Hepatocyte (in vitro differentiated cells): ENCODE results near the gene C4orf50. TPM values are rescaled to one million over a fixed set of nuclear protein-coding genes. Genes with fewer than 3 reads are reported as not detected.

Experiments
- DNase-seq: peaks from one replicate; pipeline ENCODE4 v3.0.0-alpha.2; 2016; ENCODE audit warnings: low spot score
- H2AFZ ChIP-seq: fragments of 200-600 bp; sonication (generic); 2 replicates; pipeline ENCODE4 v1.6.0; 2016; ENCODE audit warnings: antibody characterized with exemption, mild to moderate bottlenecking
- H3K27ac ChIP-seq: fragments of 200-600 bp; sonication (generic); 2 replicates; pipeline ENCODE4 v1.5.1; 2016; ENCODE audit warnings: mild to moderate bottlenecking
- H3K27me3 ChIP-seq: fragments of 200-600 bp; sonication (generic); 2 replicates; pipeline ENCODE4 v1.6.1; 2016
- H3K36me3 ChIP-seq: fragments of 200-600 bp; sonication (generic); replicated peaks from 2 replicates; pipeline ENCODE4 v1.5.1; 2016; ENCODE audit warnings: low read depth; ENCODE audit not compliant: insufficient read depth
- H3K4me1 ChIP-seq: fragments of 200-600 bp; sonication (generic); 2 replicates; pipeline ENCODE4 v1.5.1; 2016; ENCODE audit warnings: mild to moderate bottlenecking, moderate library complexity; ENCODE audit not compliant: insufficient read depth
- H3K4me2 ChIP-seq: fragments of 200-600 bp; sonication (generic); 2 replicates; pipeline ENCODE4 v1.6.0; 2016
- H3K4me3 ChIP-seq: fragments of 200-600 bp; sonication (generic); 2 replicates; pipeline ENCODE4 v1.5.1; 2016; ENCODE audit warnings: mild to moderate bottlenecking
- H3K79me2 ChIP-seq: fragments of 200-600 bp; sonication (generic); 2 replicates; pipeline ENCODE4 v1.6.0; 2017; ENCODE audit warnings: mild to moderate bottlenecking
- H3K9me2 ChIP-seq: fragments of 200-600 bp; sonication (generic); replicated peaks from 2 replicates; pipeline ENCODE4 v1.6.0; 2017; ENCODE audit warnings: mild to moderate bottlenecking; ENCODE audit not compliant: insufficient read depth
- H3K9me3 ChIP-seq: fragments of 200-600 bp; sonication (generic); 2 replicates; pipeline ENCODE4 v1.5.1; 2016; ENCODE audit warnings: low read depth, mild to moderate bottlenecking
- H4K20me1 ChIP-seq: fragments of 200-600 bp; sonication (generic); 2 replicates; pipeline ENCODE4 v1.6.0; 2016; ENCODE audit warnings: mild to moderate bottlenecking; ENCODE audit not compliant: insufficient read depth, poor library complexity, severe bottlenecking
- EZH2 ChIP-seq: fragments of 200-600 bp; sonication (generic); IDR thresholded peaks from 2 replicates; pipeline ENCODE4 v1.6.1; 2016; ENCODE audit warnings: antibody characterized with exemption, mild to moderate bottlenecking, borderline replicate concordance
- EZH2phosphoT487 ChIP-seq: fragments of 200-600 bp; sonication (generic); IDR thresholded peaks from one replicate; pipeline ENCODE4 v1.6.1; 2018; ENCODE audit warnings: antibody characterized with exemption, mild to moderate bottlenecking, low read depth, moderate library complexity; ENCODE audit not compliant: unreplicated experiment, severe bottlenecking
- WGBS: methylation state at CpG from one replicate; pipeline ENCODE4 v1.1.6; 2016; ENCODE audit warnings: low lambda C conversion rate; ENCODE audit errors: missing lambda C conversion rate; 5-methylcytosine and 5-hydroxymethylcytosine counted together
- polyA plus RNA-seq: library from polyadenylated mRNA; unstranded; fragments of >200 nt; fragmentation: Nextera tagmentation; extraction: Ambion mirVana; gene quantifications from 2 replicates; pipeline ENCODE4 v1.2.1, GENCODE V29; 2016
- total RNA-seq: library from RNA; depleted of rRNA; stranded (reverse); fragments of >200 nt; gene quantifications from 2 replicates; pipeline ENCODE4 v1.2.3, GENCODE V29; 2014
- TF ChIP-seq, protein P1 (sequence below): fragments of 200-600 bp; sonication (generic); IDR thresholded peaks from 2 replicates; pipeline ENCODE4 v1.5.1; 2016; ENCODE audit warnings: antibody characterized with exemption, mild to moderate bottlenecking; ENCODE audit not compliant: poor library complexity

C4orf50 gene
- total and polyA plus RNA-seq, 2 experiments from 2014 or later: not detected

- Histone ChIP-seq H3K36me3 (no peaks in the 10 kb centered on the region), H3K9me3 (no peaks in the 10 kb centered on the region), H3K4me3 (no peak overlapping the region), H3K9me2 (no peaks in the 10 kb centered on the region), H4K20me1 (no peaks in the 10 kb centered on the region), H3K4me2 (no peak overlapping the region), H3K4me1 (no peaks in the 10 kb centered on the region), H2AFZ (no peak overlapping the region), H3K27ac (no peak overlapping the region), H3K27me3 (peaks cover 13% of the 10 kb centered on the region), H3K79me2 (no peaks in the 10 kb centered on the region)
- no peak for TF ChIP-seq EZH2phosphoT487
- TF ChIP-seq, protein P1, sequence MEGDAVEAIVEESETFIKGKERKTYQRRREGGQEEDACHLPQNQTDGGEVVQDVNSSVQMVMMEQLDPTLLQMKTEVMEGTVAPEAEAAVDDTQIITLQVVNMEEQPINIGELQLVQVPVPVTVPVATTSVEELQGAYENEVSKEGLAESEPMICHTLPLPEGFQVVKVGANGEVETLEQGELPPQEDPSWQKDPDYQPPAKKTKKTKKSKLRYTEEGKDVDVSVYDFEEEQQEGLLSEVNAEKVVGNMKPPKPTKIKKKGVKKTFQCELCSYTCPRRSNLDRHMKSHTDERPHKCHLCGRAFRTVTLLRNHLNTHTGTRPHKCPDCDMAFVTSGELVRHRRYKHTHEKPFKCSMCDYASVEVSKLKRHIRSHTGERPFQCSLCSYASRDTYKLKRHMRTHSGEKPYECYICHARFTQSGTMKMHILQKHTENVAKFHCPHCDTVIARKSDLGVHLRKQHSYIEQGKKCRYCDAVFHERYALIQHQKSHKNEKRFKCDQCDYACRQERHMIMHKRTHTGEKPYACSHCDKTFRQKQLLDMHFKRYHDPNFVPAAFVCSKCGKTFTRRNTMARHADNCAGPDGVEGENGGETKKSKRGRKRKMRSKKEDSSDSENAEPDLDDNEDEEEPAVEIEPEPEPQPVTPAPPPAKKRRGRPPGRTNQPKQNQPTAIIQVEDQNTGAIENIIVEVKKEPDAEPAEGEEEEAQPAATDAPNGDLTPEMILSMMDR: no peak
- no peak for TF ChIP-seq EZH2
- 59% methylated on average over 6 of the region's 6 CpGs for WGBS
- no peak for DNase-seq
These were observed 96.2 kb downstream of the C4orf50 start for GRCh38 chr4:5921981-5922380.

DNA sequence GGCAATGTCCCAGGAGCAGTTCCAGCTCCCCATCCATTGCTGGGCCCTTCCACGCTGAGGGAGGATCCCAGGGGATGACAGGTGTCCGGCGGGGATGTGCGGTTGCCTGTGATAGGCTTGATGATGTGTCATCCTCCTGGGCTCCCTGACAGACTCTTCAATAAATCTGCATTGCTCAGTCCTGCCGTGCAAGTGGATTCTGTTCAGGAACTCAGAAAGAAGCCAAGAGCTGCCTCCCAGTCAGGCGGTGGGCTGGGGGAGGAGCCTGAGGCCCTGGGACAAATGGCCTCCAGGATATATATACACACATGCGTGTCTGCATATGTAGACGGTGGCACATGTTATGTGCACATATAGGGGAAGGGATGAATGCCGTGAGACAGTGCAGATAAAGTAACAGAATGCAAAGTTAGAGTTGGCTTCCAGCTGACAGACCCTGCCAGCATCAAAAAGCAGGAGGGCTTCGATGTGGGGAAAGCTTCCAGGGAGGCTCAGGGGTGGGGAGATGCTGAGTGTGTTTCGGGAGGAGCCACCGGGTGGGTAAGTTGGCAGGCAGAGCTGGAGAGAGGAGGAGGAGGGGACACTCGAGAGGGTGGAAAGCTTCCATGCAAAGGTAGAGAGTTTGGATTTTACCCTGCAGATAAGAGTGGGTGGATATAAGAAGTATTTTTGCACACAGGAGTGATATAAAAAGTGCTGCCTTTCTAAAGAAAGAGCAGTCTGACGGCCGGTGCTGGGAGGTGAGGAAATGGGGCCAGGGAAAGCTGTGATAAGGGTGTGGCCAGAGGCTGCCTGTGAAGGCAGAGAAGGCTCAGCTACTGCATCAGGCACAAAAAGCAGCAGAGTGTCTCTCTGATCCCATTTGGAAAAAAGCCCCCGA lies 96.9 kb downstream of the C4orf50 start:
- Histone ChIP-seq H3K27me3 (peaks cover 13% of the 10 kb centered on the region), H3K9me2 (no peaks in the 10 kb centered on the region), H3K79me2 (no peaks in the 10 kb centered on the region), H3K27ac (no peak overlapping the region), H3K9me3 (no peaks in the 10 kb centered on the region), H2AFZ (no peak overlapping the region), H3K4me1 (no peaks in the 10 kb centered on the region), H3K4me2 (no peak overlapping the region), H3K4me3 (no peak overlapping the region), H4K20me1 (no peaks in the 10 kb centered on the region), H3K36me3 (no peaks in the 10 kb centered on the region)
- WGBS: 65% methylated on average over 16 of the region's 16 CpGs
- no peak for DNase-seq
- TF ChIP-seq EZH2 (no peak), EZH2phosphoT487 (no peak)

DNA sequence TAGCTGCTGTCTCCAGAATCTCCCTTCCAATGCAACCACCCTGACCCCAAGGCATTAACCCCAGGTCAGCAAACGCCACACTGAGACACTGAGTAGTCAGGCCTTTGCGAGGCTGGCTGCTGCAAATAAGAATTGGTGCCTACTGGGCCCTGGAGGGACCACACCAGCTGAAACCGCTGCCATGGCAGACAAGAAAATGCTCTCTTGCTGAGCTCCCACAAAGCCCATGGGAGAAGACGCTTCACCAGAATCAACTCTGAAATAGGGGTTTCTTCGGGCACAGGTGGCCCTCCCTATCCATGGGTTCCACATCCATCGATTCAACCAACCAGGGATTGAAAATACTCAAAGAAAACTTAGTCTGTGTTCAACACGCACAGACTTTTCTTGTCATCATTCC lies 98.7 kb downstream of the C4orf50 start:
- Histone ChIP-seq H4K20me1 (no peaks in the 10 kb centered on the region), H3K27ac (no peak overlapping the region), H3K27me3 (peaks cover 13% of the 10 kb centered on the region), H3K4me3 (no peak overlapping the region), H3K9me2 (no peaks in the 10 kb centered on the region), H2AFZ (no peak overlapping the region), H3K79me2 (no peaks in the 10 kb centered on the region), H3K36me3 (no peaks in the 10 kb centered on the region), H3K9me3 (no peaks in the 10 kb centered on the region), H3K4me2 (no peak overlapping the region), H3K4me1 (no peaks in the 10 kb centered on the region)
- DNase-seq: no peak
- 88% methylated on average over 7 of the region's 7 CpGs for WGBS
- no peak for TF ChIP-seq EZH2phosphoT487
- TF ChIP-seq, protein P1: no peak
- no peak for TF ChIP-seq EZH2

- no peak overlapping the region for H3K4me3 ChIP-seq
- no peaks in the 10 kb centered on the region for H3K9me2 ChIP-seq
- WGBS: 89% methylated on average over 8 of the region's 8 CpGs
- no peaks in the 10 kb centered on the region for H3K9me3 ChIP-seq
- no peak overlapping the region for H2AFZ ChIP-seq
- TF ChIP-seq EZH2phosphoT487 (no peak), EZH2 (no peak)
- TF ChIP-seq, protein P1: no peak
- H3K4me1 ChIP-seq: no peaks in the 10 kb centered on the region
- no peak overlapping the region for H3K4me2 ChIP-seq
- no peaks in the 10 kb centered on the region for H3K36me3 ChIP-seq
- DNase-seq: no peak
- peaks cover 13% of the 10 kb centered on the region for H3K27me3 ChIP-seq
- no peaks in the 10 kb centered on the region for H4K20me1 ChIP-seq
- no peaks in the 10 kb centered on the region for H3K79me2 ChIP-seq
- no peak overlapping the region for H3K27ac ChIP-seq
These were observed 99.2 kb downstream of the C4orf50 start for GRCh38 chr4:5919044-5919443.
